OCI-LY1 (cell line): ENCODE data around the gene DGKQ.

ENCODE experiments used
- CTCF ChIP-seq: fragments of 200-600 bp; sonication (generic), shearing (Covaris generic); IDR thresholded peaks from 2 replicates; pipeline ENCODE4 v1.5.1; 2017; ENCODE audit warnings: mild to moderate bottlenecking, antibody characterized with exemption, low read length, moderate library complexity, mixed read lengths
- EZH2 ChIP-seq: fragments of 200-600 bp; sonication (generic), shearing (Covaris generic); IDR thresholded peaks from 2 replicates; pipeline ENCODE4 v1.8.0; 2017; ENCODE audit warnings: borderline replicate concordance, mixed run types, mild to moderate bottlenecking, antibody characterized with exemption, low read length, moderate library complexity, mixed read lengths

GRCh38 chr4:989722-990471, 16.5 kb upstream of the DGKQ start:
- TF ChIP-seq CTCF (no peak), EZH2 (no peak)
